A549 treated with CpdA at 1 μM for 4 hours (cell line): Measurements from ENCODE around the gene RNF148. TPM values are rescaled to one million over a fixed set of nuclear protein-coding genes. Genes with fewer than 3 reads are reported as not detected.

Experiments
- total RNA-seq: library from RNA; stranded (reverse); fragments of 200-300 nt; extraction: Qiagen RNA extraction; gene quantifications from 5 replicates; pipeline ENCODE4 v1.2.3, GENCODE V29; 2022; ENCODE audit warnings: low read depth

The RNF148 gene, protein sequence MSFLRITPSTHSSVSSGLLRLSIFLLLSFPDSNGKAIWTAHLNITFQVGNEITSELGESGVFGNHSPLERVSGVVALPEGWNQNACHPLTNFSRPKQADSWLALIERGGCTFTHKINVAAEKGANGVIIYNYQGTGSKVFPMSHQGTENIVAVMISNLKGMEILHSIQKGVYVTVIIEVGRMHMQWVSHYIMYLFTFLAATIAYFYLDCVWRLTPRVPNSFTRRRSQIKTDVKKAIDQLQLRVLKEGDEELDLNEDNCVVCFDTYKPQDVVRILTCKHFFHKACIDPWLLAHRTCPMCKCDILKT
- not detected in 5 replicates for total RNA-seq

DNA sequence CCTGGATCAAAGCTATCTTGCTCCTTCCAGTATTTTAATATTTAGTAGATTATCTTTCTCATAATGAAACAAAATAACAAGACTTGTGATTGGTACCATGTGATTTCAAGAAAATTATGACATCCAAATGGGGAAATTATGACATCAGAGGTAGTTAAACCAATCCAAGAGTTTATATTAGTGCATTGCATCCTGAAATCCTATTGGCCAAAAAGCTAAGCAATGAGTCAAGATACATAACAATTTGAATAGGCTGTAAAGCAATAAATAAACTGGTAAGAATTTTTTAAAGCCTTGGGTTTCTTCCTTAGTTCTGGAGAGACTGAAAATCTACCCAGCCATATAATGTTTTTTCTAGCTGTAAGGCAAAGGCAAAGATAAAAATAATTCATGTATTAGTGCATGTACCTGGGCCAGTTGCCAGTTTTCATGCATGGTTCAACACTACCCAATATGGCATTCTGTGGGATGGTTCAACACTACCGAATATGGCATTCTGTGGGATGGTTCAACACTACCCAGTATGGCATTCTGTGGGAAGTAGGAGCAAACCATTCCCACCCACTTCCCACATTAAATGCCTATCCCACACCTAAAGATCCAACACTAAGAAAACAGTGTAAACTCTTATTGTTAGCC, at the start of gene RNF148:
Gene RNF148 (minus strand): TSS at position 51 of the 639 bp plus-strand sequence. CDS start 172 bp downstream, outside the sequence.

DNA sequence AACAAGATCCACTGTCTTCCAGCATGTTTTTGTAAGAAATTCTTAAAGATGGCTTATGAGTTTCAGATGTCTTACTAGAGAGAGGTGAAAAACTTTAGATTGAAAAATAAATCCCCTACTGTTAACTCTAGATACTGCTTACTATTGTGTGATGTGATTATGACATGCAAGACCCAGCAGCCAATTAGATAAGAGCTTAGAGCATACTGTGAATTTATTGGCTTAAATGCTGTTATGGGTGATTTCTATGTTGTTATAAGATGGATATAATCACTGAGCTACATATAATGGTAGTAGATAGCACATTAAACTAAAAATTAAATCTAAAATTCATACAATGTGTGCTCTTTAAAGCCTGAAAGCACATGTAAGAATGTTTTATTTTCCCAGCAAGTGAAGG, 3.7 kb downstream of the RNF148 start, which contains the start of gene RNF133:
Gene RNF133 (minus strand): TSS at position 101 of the 400 bp plus-strand sequence. CDS start 199 bp downstream, outside the sequence.

Other genes with a start within 250 kb of the RNF148 start
- not detected in 5 replicates for gene RNF133, start 3.8 kb downstream of the RNF148 start, total RNA-seq
- gene CADPS2, start 183.5 kb upstream of the RNF148 start, total RNA-seq, result 0.04 to 0.19 TPM (median 0.07 TPM) in 5 replicates